ENCODE measurements around the gene MROH9. TPM values are rescaled to one million over a fixed set of nuclear protein-coding genes. Genes with fewer than 3 reads are reported as not detected.
A peak's percentile ranks its signal among the peaks of the same experiment; 100 is the strongest.

The MROH9 gene
- total and polyA plus RNA-seq, 2 experiments from 2014 or later, result 0.06 TPM; not detected in 1

DNA sequence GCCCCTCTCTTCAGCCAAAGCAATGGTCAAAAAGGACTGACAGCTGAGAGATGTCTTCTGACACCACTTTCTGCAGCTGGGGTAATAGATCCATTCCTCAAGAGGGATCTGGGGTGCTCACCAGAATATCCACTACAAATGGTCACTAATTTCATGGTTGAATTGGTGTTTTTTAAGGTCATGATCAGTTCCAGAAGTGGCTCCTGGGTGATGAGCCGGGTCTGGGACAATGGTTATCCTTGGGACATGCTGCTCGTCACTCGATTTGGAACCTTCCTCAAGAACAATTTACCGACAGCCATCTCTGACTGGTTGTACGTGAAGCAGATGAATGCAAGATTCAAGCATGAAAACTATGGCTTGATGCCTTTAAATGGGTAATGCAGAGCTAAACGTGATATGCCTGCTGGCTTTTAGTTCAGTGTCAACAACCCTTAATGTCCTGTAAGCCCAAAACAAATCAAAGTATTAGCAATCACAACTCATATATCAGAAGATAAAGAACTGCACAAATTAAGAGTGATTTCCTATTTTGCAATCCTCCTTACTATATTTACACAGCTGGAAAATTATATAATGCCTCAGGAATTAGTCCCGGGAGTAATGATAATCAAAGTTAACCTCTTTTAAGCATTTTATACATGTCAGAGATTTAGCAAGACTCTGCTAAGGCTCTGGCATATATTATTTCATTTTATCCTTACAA lies 175.4 kb downstream of the MROH9 start (continued):
- TF ChIP-seq, protein P1, sequence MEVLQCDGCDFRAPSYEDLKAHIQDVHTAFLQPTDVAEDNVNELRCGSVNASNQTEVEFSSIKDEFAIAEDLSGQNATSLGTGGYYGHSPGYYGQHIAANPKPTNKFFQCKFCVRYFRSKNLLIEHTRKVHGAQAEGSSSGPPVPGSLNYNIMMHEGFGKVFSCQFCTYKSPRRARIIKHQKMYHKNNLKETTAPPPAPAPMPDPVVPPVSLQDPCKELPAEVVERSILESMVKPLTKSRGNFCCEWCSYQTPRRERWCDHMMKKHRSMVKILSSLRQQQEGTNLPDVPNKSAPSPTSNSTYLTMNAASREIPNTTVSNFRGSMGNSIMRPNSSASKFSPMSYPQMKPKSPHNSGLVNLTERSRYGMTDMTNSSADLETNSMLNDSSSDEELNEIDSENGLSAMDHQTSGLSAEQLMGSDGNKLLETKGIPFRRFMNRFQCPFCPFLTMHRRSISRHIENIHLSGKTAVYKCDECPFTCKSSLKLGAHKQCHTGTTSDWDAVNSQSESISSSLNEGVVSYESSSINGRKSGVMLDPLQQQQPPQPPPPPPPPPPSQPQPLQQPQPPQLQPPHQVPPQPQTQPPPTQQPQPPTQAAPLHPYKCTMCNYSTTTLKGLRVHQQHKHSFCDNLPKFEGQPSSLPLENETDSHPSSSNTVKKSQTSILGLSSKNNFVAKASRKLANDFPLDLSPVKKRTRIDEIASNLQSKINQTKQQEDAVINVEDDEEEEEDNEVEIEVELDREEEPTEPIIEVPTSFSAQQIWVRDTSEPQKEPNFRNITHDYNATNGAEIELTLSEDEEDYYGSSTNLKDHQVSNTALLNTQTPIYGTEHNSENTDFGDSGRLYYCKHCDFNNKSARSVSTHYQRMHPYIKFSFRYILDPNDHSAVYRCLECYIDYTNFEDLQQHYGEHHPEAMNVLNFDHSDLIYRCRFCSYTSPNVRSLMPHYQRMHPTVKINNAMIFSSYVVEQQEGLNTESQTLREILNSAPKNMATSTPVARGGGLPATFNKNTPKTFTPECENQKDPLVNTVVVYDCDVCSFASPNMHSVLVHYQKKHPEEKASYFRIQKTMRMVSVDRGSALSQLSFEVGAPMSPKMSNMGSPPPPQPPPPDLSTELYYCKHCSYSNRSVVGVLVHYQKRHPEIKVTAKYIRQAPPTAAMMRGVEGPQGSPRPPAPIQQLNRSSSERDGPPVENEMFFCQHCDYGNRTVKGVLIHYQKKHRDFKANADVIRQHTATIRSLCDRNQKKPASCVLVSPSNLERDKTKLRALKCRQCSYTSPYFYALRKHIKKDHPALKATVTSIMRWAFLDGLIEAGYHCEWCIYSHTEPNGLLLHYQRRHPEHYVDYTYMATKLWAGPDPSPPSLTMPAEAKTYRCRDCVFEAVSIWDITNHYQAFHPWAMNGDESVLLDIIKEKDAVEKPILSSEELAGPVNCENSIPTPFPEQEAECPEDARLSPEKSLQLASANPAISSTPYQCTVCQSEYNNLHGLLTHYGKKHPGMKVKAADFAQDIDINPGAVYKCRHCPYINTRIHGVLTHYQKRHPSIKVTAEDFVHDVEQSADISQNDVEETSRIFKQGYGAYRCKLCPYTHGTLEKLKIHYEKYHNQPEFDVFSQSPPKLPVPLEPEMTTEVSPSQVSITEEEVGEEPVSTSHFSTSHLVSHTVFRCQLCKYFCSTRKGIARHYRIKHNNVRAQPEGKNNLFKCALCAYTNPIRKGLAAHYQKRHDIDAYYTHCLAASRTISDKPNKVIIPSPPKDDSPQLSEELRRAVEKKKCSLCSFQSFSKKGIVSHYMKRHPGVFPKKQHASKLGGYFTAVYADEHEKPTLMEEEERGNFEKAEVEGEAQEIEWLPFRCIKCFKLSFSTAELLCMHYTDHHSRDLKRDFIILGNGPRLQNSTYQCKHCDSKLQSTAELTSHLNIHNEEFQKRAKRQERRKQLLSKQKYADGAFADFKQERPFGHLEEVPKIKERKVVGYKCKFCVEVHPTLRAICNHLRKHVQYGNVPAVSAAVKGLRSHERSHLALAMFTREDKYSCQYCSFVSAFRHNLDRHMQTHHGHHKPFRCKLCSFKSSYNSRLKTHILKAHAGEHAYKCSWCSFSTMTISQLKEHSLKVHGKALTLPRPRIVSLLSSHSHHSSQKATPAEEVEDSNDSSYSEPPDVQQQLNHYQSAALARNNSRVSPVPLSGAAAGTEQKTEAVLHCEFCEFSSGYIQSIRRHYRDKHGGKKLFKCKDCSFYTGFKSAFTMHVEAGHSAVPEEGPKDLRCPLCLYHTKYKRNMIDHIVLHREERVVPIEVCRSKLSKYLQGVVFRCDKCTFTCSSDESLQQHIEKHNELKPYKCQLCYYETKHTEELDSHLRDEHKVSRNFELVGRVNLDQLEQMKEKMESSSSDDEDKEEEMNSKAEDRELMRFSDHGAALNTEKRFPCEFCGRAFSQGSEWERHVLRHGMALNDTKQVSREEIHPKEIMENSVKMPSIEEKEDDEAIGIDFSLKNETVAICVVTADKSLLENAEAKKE (CRISPR knock-in tag; IDR thresholded peaks at IDR 0.05), result no peak

DNA sequence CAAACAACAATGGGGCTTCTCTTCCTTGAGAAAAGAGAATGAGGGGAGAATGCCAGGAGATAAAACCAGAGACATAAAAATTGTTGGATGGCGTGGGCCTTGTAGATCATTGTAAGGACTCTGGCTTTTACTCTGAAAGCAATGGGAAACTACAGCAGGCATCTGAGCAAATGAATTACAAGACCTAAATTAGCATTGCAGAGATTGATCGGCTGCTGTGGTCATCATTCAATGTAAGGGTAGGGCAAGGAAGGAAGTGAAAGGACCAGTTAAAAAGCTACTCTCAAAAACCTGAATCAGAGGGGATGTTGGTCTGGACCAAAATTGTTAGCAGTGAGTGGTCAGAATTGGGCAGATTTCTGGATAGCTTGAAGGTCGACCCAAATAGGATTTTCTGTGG lies 176.8 kb downstream of the MROH9 start:
- no peak overlapping the region for H3K27ac ChIP-seq (ENCODE audit: low read depth)
- H2AFZ ChIP-seq, result peak overlapping the region; percentile 52; the same call in 1 of the 2 replicates
- H3F3A ChIP-seq (replicated peaks; ENCODE audit: low read depth), result no peaks in the 10 kb centered on the region
- no peaks in the 10 kb centered on the region for H3K27me3 ChIP-seq (ENCODE audit: insufficient read depth)
- no peaks in the 10 kb centered on the region for H3K9me3 Mint-ChIP-seq
- H3K4me3 Mint-ChIP-seq, result no peak overlapping the region
- no peaks in the 10 kb centered on the region for H3K27me3 Mint-ChIP-seq (ENCODE audit: insufficient read depth, low read depth, poor library complexity)
- H3K9me2 ChIP-seq (ENCODE audit: insufficient read depth), result peaks cover 16% of the 10 kb centered on the region
- ATAC-seq, result no peak
- H3K4me3 ChIP-seq, result no peak overlapping the region
- H4K20me1 ChIP-seq (replicated peaks; ENCODE audit: insufficient read depth), result no peaks in the 10 kb centered on the region
- H3K4me1 ChIP-seq (ENCODE audit: insufficient read depth), result peaks cover 11% of the 10 kb centered on the region; the same call in 1 of the 2 replicates
- H3K27ac Mint-ChIP-seq, result no peak overlapping the region
- no peaks in the 10 kb centered on the region for H3K36me3 ChIP-seq (ENCODE audit: insufficient read depth)
- peaks cover 12% of the 10 kb centered on the region for H3K4me1 Mint-ChIP-seq
- DNase-seq (ENCODE audit: low spot score), result no peak
- H3K79me2 ChIP-seq (replicated peaks; ENCODE audit: insufficient read depth), result no peaks in the 10 kb centered on the region
- no peaks in the 10 kb centered on the region for H3K36me3 Mint-ChIP-seq (ENCODE audit: low read depth)
- no peak overlapping the region for H3K4me2 ChIP-seq
- no peak for TF ChIP-seq JUNB (IDR thresholded peaks at IDR 0.05; ENCODE audit: unreplicated experiment)
- TF ChIP-seq CREB1 (CRISPR knock-in tag; IDR thresholded peaks at IDR 0.05; ENCODE audit: low read depth), result no peak
- no peak for TF ChIP-seq NANOG (IDR thresholded peaks at IDR 0.05; ENCODE audit: borderline replicate concordance)
- TF ChIP-seq, protein P1 (CRISPR knock-in tag; IDR thresholded peaks at IDR 0.05), result no peak
- TF ChIP-seq, protein P2, sequence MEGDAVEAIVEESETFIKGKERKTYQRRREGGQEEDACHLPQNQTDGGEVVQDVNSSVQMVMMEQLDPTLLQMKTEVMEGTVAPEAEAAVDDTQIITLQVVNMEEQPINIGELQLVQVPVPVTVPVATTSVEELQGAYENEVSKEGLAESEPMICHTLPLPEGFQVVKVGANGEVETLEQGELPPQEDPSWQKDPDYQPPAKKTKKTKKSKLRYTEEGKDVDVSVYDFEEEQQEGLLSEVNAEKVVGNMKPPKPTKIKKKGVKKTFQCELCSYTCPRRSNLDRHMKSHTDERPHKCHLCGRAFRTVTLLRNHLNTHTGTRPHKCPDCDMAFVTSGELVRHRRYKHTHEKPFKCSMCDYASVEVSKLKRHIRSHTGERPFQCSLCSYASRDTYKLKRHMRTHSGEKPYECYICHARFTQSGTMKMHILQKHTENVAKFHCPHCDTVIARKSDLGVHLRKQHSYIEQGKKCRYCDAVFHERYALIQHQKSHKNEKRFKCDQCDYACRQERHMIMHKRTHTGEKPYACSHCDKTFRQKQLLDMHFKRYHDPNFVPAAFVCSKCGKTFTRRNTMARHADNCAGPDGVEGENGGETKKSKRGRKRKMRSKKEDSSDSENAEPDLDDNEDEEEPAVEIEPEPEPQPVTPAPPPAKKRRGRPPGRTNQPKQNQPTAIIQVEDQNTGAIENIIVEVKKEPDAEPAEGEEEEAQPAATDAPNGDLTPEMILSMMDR (conservative IDR thresholded peaks at IDR 0.05; ENCODE audit: low read depth in 2 of 2), result no peak

Measured in GM23338 (cell line).